HUDEP-2 (cell line): ENCODE measurements around the gene TMUB1.

Source experiments
- DNase-seq, 76 experiments: peaks; one replicate each; lab custom pipeline; 2025; ENCODE audit not compliant: unreplicated experiment in 76 of 76; lab: John Stamatoyannopoulos, UW

TMUB1 gene

DNA sequence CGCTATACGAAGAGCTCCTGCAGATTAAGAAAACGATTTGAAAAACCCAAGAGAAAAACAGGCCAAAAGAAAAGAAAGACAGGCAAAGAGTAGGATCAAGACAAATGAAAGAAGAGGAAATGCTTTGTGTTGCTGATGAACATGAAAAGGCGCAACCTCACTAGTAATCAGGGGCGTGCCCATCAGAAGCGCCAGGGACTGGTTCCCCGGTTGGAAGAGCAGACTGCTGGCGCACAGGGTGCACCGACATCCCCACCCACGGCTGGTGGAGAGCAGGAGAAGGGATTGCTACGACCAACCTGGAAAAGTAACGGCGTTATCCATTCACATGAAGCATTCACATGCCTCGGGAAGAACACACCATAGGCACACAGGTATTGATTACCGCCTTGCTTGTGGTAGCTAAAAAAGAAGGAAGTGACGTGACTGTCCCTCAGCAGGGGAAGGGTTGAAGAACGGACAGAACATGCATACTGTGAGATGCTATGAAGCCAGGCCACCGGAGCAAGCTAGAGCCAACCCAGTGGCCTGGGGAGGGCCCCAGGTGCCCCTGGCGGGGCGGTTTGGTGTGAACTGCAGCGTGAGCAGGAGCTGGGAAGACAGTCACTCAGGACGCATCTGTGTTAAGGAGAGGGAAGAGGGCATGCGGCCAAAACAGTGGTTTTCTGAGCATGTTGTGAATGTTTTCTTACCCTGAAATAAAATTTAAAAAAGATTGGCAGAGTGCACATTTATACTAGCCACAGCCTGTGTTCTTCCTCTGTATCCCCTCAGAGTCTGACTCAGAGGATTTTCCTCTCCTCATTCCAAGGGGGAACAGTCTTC is 21.3 kb upstream of the TMUB1 start:
- DNase-seq, result no peak

DNA sequence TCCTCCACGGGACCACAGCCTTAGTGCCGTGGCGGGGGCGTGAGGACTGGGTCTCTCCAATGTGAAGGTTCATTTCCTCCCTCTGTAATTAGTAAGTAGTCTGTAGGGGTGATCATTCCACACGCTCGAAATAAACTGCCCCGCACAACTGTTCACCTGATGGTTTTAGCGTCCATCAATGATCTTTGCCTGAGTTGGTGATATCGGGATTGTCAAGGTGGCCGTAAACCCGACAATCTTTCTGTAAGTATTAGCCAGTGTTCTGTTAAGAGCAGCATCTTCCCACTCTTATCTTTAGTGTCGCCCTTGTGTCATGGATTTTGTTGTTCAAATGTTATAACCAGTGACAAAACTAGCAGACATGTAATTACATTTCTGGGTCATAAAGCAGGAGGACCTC is 20.7 kb upstream of the TMUB1 start:
- no peak for DNase-seq

DNA sequence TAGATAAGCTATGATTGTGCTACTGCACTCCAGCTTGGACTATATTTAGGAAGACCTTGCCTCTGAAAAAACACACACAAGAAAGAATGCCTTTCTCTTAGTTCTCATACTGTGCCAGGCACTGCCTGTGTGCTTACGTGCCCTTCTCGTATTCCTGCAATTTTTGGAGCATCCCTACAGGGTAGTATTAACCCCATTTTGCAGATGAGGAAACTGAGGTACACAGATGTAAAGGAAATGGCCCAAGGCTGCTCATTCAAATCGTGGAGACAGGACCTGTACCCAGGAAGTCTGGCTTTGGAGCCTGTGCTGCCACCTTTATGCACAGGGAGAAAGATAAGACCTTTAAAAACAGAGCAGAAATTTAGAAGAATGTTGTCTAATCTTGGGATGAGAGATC is 19.7 kb upstream of the TMUB1 start:
- no peak for DNase-seq

DNA sequence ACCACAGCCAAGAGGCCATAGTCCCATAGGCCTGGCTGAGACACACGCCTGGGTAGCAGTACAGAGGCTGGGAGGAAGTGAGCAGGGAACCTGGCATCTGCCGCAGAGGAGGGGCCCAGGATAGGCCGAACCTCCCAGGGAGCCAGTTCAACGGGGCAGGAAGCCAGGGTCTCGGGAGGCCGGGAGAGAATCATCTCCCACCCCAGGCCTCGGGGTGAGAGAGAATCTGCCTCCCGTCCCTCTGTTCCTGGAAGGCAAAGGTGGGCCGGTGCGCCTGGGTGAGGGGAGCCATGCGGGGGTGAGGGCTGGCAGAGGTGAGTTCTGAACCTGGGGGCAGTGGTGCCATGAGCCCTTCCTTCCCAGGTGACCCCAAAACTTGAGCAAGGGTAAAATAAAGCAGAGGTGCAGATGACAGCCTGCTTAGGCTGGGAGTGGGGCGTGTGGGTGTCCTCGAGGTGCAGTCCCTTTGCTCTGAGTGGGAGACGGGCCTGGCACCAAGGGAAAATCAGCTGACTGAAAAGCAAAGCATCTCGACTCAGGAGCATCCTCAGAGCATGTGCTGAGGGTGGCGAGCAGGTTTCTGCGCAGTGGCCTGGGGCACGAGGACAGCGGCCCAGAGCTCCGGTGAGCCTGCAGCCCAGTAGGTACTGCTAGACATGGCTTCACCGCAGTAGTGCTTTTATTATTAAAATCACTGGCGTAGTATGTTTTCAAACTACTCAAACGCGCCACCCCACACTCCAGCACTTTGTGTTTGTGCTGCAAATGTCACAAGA is 18.5 kb upstream of the TMUB1 start:
- no peak for DNase-seq

DNA sequence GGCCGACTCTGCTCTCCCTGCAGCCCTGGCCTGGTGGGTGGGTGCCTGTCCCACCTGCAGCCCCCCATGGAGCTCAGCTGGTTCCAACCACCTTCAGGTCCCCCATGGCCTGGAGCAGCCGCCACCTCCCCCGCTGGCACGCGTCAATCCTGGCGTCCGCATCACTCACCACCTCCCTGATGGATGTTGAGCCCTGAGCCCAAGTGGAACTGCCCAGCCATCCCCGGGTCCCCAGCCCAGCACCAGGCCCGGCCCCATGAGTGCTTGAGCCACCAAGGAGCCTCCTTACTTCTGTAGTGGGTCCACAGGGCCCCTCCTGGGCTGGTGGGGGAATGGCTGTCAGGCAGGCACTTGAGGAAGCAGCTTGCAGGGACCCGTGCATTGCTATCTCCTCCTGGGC is 17.6 kb upstream of the TMUB1 start:
- no peak for DNase-seq

DNA sequence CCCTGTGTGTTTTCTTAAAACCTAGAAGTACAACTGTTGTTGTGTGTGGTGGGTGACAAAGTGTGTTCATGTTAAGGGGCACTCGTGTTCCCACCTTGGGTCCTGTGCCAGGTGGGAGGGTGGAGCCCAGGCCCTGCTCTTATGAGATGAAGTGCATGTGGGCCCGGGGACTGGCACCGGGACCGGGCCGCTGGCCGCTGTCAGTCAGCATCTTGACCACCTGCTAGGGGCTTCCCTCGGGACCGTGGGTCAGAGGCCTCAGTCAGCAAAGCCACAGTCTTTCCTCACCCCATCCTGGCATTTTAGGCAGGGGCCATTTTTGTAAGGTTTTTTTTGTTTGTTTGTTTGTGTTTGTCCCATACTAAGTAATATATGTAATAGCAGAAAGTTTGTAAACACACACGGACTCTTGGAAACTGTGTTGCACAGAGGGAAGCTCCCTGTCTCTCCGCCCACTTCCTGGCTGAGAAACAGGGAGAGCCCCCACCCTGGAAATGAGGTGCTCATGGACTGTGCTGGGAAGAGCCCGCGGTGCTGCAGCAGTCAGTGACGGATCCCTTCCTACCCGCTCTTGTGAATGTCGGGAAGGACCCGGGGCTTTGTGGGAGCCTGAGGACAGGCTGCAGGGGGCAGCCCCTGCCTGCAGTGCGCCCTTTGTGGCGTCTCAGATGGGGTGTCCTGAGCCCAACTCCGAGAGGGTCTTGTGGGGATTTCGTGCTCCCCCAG is 16.4 kb upstream of the TMUB1 start:
- DNase-seq, result no peak

DNA sequence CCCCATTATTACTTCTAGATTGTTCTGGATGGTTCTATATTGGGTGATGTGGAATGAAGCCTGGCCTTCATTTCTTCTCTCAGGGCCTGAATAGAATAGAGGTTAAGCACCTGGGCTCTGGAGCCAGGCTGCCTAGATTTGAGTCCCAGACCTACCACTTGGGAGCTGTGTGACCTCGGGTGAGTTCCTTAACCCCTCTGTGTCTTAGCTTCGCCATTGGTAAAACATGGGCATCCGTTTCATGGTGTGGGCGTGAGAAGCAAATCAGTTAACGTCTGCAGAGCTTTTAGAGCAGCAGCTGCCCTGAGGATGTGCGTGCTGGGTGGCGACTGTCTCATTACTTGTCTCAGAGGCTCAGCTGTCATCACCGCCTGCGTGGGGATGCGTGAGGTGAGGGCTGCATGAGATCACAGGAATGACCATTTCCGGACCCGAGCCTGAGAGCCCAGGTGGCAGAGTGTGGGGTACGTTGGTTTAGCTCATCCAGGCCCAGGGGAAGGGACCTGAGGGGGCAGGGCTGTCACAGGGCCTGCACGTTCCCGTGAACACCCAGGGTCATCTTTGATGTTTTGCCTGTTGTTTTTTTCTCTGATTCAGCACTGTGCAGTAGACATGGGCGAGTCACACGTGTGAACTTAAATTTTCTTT is 12.7 kb upstream of the TMUB1 start:
- no peak for DNase-seq

DNA sequence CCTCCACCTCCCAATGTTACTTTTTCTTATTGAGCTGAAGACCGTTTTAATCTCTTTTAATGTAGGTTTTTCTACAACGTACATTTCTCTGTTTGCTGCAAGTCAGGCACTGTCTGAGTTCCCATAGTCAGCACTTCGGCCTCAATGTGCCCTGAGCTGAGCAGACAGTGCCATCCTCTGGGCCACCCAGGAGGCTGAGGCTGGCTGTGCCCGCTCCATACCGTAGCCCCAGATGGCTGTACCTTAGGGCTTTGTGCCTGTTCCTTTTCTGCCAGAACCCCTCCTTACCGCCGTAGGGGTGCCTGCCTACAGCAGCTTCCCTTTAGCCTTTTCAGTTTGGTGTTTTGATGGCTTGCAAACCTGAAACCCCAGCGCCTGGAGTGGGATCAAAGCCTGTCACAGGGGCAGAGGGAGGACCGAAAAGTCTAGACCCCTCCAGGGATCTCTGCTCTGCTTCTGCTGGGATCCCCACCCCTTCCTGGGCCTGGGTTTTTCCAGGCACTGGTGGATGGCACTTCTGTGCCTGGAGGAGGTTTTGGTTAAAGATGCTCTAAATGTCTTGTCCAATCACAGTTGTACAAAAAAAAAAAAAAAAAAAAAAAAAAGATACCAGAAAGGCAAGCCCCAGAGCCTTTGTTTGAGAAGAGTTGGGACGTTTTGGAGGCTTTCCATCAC is 12.0 kb upstream of the TMUB1 start:
- no peak for DNase-seq

DNA sequence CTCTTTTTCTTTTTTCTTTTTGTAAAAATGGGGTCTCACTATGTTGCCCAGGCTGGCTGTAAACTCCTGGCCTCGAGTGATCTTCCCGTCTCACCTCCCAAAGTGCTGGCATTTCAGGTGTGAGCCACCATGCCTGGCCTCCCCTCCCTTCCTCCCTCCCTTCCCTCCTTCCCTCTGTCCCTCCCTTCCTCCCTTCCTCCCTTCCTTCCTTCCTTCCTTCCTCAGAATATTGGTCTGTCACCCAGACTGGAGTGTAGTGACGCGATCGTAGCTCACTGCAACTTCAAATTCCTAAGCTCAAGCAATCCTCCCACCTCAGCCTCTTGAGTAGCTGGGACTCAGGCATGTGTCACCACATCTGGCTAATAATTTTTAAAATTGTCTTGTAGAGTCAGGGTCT is 11.4 kb upstream of the TMUB1 start:
- DNase-seq, result no peak

DNA sequence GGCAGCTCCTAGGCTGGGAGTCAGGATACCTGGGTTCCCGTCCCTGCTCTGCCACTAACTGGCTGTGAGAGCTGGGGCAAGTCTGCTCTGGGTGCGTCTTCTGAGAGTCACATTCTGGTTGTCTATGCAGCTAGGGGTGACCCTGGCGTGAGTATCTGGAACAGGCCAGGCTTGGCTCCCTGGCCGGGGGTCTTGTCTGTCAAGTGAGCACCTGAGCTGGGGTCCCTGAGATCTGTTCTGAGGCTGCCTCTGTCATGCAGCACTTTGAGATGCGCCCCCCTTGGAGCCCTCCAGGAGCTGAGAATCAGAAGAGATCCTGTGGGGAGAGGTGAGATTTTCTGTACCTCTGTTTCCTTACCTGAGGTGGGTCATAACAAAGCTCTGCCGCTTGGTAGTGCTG is 10.5 kb upstream of the TMUB1 start:
- no peak for DNase-seq

DNA sequence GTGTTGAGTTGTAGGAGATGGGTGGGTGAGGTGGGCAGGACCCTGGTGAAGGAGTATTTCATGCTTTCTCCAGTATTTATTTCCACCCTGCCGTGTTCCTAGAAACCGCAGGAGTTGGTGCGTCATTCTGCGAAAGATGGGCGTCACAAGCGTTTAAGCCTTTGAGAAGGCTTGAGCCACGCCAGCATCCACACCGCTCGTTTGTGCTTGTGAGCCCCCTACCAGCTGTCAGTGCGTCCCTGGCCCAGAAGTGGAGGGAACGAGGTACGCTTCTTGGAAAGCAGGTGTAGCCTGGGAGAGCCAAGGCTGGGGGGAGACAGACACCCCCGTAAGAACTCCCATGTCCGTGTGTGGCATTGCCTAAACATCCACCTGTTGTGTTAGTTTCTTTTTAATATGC is 8.7 kb upstream of the TMUB1 start:
- DNase-seq, result no peak

DNA sequence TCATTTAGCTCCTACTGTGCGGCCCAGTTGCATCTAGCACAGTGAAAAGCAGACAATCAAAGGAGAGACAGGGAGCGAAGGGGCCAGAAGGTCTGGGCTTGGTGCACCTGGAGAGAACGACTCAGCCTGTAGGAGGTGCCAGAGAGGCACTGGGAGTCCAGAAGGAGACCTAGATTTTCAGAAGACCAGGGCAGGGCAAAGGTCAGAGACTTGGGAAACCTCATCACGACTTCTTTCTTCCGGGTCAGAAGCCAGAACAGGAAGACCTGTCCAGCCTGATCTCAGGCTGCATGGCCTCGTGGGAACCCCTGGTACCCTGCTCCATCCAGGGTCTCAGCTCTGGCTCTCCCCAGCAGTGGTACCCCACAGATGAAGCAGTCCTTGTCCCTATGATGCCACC is 8.1 kb upstream of the TMUB1 start:
- peak in 12 of 76 experiments; percentile 5 to 50 (median 18) for DNase-seq

DNA sequence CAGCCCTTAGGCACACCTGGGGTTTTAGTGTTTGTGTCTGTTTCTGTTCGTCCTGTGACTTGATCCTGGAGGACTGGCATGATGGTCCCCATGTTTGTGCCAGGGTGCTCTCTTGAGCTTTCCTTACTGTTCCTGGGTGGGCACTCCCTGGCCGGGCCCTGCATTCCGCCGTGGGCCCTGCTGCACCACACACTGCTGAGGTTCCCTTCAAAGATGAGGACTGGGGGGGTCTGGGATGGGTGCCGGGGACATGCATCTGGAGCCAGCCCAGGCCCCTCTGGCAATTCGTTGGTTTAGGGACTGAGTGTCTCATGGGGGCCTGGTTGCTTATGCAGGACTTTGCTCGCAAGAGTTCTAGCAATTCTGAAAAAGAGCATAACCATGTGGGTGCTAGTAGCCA is 7.7 kb upstream of the TMUB1 start:
- no peak for DNase-seq

DNA sequence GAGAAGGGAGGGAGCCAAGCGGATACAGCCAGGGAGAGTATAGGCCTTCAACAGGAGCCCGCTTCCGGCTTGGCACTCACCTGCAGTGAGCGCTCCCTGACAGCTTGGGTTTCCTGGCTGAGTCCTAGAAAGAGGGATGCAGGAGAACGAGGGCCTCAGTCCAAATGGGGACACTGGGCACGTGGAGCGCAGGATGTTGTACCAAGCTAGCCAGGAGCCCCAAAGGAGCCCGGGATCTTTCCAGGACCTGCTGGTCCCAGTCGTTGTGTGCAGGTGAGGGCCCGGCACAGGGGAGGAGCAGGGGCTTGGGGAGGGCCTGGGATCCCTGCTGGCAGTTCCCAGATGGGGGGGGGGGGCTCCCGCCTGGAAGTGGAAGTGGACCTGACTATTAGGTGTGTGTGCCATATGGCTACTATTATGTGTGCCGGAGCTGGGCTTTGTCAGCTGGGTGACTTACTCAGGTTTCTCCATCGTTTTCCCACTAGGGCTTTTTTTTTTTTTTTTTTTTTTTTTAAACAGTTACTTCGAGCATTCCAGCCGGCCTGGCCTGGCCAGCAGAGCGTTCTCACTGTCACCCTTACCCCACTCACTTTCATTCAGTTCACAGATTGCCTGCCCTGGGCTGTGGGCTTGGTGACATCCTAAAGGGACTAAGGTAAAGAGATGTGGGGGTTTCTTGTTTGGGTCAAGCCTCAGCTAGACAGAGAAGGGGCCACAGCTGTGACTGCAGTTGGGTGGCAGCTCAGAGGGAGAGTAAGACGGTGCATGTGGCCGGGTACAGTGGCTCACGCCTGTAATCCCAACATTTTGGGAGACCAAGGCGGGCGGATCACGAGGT is 6.8 kb upstream of the TMUB1 start:
- DNase-seq, result no peak

DNA sequence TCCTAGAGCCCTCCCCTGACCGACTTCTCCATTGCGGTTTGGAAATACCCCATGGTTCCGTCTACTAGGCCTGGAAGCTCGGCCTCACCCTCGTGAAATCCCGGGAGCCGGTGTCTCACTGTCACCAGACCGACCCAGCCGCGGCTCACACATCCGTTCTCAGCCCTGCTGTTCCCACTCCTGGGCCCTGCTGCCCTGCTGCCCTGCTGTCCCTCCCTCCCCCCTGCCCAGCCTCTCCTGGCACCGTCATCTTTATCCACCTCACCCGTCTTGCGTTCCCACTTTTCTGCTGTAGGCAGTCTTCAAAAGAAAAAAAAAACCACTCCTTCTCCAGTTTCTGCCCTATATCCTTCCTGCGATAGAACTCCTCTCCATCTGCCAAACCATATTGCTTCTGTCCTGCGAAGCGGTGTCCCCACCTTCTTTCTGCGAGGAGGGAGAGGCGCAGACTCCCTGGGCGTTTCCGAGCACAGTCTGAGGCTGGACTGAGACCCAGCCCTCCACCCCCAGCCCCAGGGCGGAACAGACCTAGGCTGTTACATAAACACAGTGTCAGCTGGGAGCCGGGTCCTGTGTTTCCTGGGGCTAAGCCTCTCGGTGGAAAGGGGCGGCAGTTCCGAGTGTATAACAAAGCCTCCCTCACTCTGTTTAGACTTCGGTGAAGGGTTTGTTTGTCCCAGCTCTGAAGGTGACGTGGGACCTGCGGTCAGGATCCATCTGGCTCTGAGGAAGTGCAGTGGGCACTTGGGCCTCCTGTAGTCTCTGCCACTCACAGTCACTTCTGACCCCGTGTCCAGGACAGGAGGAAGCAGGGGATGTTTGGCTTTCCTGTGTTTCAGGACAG is 5.8 kb upstream of the TMUB1 start:
- peak in 41 of 76 experiments; percentile 5 to 64 (median 37) for DNase-seq

DNA sequence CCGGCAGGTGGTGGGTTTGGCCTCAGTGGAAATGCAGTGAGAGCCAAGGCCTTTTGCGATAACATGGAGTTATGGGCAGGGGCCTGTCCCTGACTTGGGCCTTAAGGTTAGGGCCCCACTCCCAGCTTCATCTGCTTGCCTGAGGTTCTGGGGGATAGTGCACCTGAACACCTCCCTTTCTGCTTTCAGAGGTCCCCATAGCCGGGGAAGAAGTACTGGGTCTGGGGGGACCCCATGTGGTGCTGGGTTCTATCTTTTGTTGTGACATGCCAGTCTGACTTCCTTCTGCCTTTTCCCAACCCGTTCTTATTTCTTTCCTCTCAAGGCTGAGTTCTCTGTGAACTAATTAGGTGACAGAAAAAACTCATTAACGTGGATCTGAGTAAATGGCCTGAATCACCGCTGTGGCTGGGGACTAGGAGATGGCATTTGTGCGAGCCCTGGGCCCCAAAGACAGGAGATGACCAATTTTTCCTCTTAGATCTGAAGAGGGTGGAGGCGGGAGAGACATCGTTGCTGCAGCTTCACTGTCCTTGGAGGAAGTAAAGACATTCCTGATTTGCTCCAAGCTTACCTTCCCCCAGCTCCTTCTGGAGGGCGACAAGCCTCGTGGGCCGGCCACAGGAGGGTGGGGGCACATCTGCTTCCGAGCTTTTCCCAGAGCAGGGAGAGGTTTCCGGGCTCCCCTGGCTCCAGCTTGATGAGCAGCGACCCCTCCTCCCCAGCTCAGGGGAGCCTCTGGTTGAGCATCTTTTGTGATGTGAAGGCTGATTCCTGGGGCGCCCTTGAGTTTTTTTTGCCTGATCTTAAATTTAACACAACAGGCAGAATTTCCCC is 4.9 kb upstream of the TMUB1 start:
- DNase-seq, result peak in 1 of 76 experiments; percentile 39

DNA sequence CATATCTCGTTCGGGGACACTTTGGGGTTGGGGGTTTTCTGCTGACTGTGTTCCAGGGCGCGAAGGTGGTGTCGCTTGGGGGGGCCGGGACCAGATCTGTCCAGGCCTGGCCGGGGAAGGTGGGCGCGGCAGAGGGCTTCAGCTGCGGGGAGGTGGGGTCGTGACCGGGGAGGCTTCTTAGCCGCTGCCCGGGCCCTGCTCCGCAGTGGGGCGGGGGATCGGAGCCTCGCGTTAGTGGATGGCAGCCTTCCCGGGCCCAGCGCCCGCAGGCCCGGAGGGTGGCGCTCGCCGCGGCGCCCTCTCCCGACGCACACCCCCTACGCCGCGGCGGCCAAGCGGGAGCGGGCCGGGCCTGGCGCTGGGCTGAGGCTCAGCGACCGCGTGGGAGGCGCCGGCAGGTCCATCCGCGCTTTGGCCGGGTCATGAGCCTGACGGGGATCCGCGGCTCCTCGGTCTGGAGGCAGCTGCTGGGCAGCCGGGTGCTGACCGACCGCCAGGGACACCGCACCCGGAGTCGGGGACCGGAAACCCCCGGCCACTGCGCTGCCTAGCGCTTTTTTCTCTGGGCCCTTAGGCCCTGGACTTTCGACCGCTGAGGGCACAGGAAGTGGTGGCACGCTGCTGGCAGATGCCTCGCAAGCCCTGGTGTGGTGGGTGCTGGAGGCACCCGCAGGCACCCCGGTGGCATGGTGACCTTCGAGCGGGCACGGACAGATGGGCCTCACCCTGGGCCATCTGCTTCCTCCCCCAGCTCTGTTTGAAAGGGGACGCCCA is 4.1 kb upstream of the TMUB1 start:
- DNase-seq, result peak in 38 of 76 experiments; percentile 8 to 62 (median 37)
